PC-9 (cell line): Measurements from ENCODE around the gene FXYD7. TPM values are rescaled to one million over a fixed set of nuclear protein-coding genes. Genes with fewer than 3 reads are reported as not detected.

Experiments
- BruUV-seq: library from RNA; stranded (reverse); fragments of 400-500 nt; replicated peaks from 2 replicates; lab custom pipeline; 2021; lab: Mats Ljungman, UMichigan
- CTCF ChIA-PET: fragments of 300-600 bp; sonication (Branson Sonifier 250); formaldehyde crosslinking; loops from one replicate; lab custom pipeline; 2022; ENCODE audit warnings: antibody characterized with exemption; lab: Charles Lee
- POLR2A ChIA-PET: fragments of 300-600 bp; sonication (Branson Sonifier 250); formaldehyde crosslinking; loops from one replicate; lab custom pipeline; 2022; ENCODE audit warnings: antibody characterized with exemption; ENCODE audit not compliant: unreplicated experiment; lab: Charles Lee
- DNase-seq, 2 experiments: peaks; one replicate each; pipeline versions ENCODE4 v3.0.0 to v3.0.0-alpha.2; 2015 to 2022; ENCODE audit warnings: mixed read lengths in 1 of 2
- H2AFZ ChIP-seq: fragments of 200-600 bp; sonication (generic); 2 replicates; pipeline ENCODE4 v1.8.1; 2017; ENCODE audit warnings: antibody characterized with exemption
- H3F3A ChIP-seq: fragments of 200-600 bp; sonication (generic); 2 replicates; pipeline ENCODE4 v1.8.1; 2017; ENCODE audit warnings: antibody characterized with exemption, mild to moderate bottlenecking, low read depth; ENCODE audit not compliant: insufficient read depth
- H3K27ac ChIP-seq: fragments of 200-600 bp; sonication (generic); 2 replicates; pipeline ENCODE4 v1.6.1; 2016; ENCODE audit warnings: mixed run types
- H3K27me3 ChIP-seq: fragments of 200-600 bp; sonication (generic); 2 replicates; pipeline ENCODE4 v1.6.1; 2016; ENCODE audit warnings: low read depth, mixed run types; ENCODE audit not compliant: insufficient read depth
- H3K36me3 ChIP-seq: fragments of 200-600 bp; sonication (generic); 2 replicates; pipeline ENCODE4 v1.6.1; 2016; ENCODE audit warnings: low read depth, mixed run types
- H3K4me1 ChIP-seq: fragments of 200-600 bp; sonication (generic); replicated peaks from 2 replicates; pipeline ENCODE4 v1.6.1; 2016; ENCODE audit warnings: mixed run types; ENCODE audit not compliant: insufficient read depth
- H3K4me2 ChIP-seq: fragments of 200-600 bp; sonication (generic); 2 replicates; pipeline ENCODE4 v1.6.1; 2017; ENCODE audit warnings: mixed run types
- H3K4me3 ChIP-seq: fragments of 200-600 bp; sonication (generic); 2 replicates; pipeline ENCODE4 v1.6.1; 2016; ENCODE audit warnings: mixed run types
- H3K79me2 ChIP-seq: fragments of 200-600 bp; sonication (generic); 2 replicates; pipeline ENCODE4 v1.6.1; 2017; ENCODE audit warnings: low read depth, mixed run types
- H3K9me2 ChIP-seq: fragments of 200-600 bp; sonication (generic); 2 replicates; pipeline ENCODE4 v1.8.1; 2017; ENCODE audit warnings: mild to moderate bottlenecking; ENCODE audit not compliant: insufficient read depth
- H3K9me3 ChIP-seq: fragments of 200-600 bp; sonication (generic); 2 replicates; pipeline ENCODE4 v1.8.1; 2016; ENCODE audit warnings: low read depth; ENCODE audit not compliant: insufficient read depth
- H4K20me1 ChIP-seq: fragments of 200-600 bp; sonication (generic); 2 replicates; pipeline ENCODE4 v1.8.1; 2017; ENCODE audit not compliant: insufficient read depth
- EZH2 ChIP-seq: fragments of 200-600 bp; sonication (generic); IDR thresholded peaks from 2 replicates; pipeline ENCODE4 v1.8.0; 2017; ENCODE audit warnings: antibody characterized with exemption, low read depth
- intact Hi-C: fragments of 100-400 bp; cut with micrococcal nuclease; formaldehyde crosslinking; loops from one replicate; pipeline ENCODE4 v1.10.0; 2022; ENCODE audit not compliant: unreplicated experiment
- total RNA-seq: library from RNA; stranded (reverse); gene quantifications from 2 replicates; pipeline ENCODE4 v1.2.3, GENCODE V29; 2021
- TF ChIP-seq, protein P1 (sequence below): fragments of 200-600 bp; sonication (generic); conservative IDR thresholded peaks from 2 replicates; pipeline ENCODE4 v1.6.1; 2017; ENCODE audit warnings: mixed run types, antibody characterized with exemption, mild to moderate bottlenecking, moderate library complexity

Gene FXYD7
- total RNA-seq, 1 experiment from 2014 or later, result not detected

GRCh38 chr19:35104361-35104760, 38.7 kb upstream of the FXYD7 start:
- H2AFZ ChIP-seq, result no peak overlapping the region
- H3K4me2 ChIP-seq, result no peak overlapping the region
- H3K4me3 ChIP-seq, result no peak overlapping the region
- H3K4me1 ChIP-seq, result peaks cover 12% of the 10 kb centered on the region
- H3K27me3 ChIP-seq, result no peaks in the 10 kb centered on the region
- H3K36me3 ChIP-seq, result no peaks in the 10 kb centered on the region
- no TSS peak for BruUV-seq
- CTCF ChIA-PET, result no interaction called here
- no peak for TF ChIP-seq EZH2
- TF ChIP-seq, protein P1, sequence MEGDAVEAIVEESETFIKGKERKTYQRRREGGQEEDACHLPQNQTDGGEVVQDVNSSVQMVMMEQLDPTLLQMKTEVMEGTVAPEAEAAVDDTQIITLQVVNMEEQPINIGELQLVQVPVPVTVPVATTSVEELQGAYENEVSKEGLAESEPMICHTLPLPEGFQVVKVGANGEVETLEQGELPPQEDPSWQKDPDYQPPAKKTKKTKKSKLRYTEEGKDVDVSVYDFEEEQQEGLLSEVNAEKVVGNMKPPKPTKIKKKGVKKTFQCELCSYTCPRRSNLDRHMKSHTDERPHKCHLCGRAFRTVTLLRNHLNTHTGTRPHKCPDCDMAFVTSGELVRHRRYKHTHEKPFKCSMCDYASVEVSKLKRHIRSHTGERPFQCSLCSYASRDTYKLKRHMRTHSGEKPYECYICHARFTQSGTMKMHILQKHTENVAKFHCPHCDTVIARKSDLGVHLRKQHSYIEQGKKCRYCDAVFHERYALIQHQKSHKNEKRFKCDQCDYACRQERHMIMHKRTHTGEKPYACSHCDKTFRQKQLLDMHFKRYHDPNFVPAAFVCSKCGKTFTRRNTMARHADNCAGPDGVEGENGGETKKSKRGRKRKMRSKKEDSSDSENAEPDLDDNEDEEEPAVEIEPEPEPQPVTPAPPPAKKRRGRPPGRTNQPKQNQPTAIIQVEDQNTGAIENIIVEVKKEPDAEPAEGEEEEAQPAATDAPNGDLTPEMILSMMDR, result no peak
- H3F3A ChIP-seq, result peaks cover 19% of the 10 kb centered on the region; the same call in 1 of the 2 replicates
- H3K27ac ChIP-seq, result no peak overlapping the region
- no peaks in the 10 kb centered on the region for H4K20me1 ChIP-seq
- POLR2A ChIA-PET, result no interaction called here
- no peaks in the 10 kb centered on the region for H3K9me2 ChIP-seq
- intact Hi-C loops, result no loop called here
- H3K79me2 ChIP-seq, result no peaks in the 10 kb centered on the region
- no peak for DNase-seq
- no peaks in the 10 kb centered on the region for H3K9me3 ChIP-seq

- H3K79me2 ChIP-seq, result no peaks in the 10 kb centered on the region
- BruUV-seq, result no TSS peak
- H3K36me3 ChIP-seq, result no peaks in the 10 kb centered on the region
- no peak overlapping the region for H3K4me2 ChIP-seq
- no peak for TF ChIP-seq EZH2
- TF ChIP-seq, protein P1, result no peak
- H4K20me1 ChIP-seq, result no peaks in the 10 kb centered on the region
- intact Hi-C loops, result no loop called here
- ChIA-PET CTCF (no interaction called here), POLR2A (no interaction called here)
- H3F3A ChIP-seq, result peaks cover 23% of the 10 kb centered on the region; the same call in 1 of the 2 replicates
- no peaks in the 10 kb centered on the region for H3K9me3 ChIP-seq
- H3K27me3 ChIP-seq, result no peaks in the 10 kb centered on the region
- H3K4me1 ChIP-seq, result peaks cover 18% of the 10 kb centered on the region
- H2AFZ ChIP-seq, result no peak overlapping the region
- no peaks in the 10 kb centered on the region for H3K9me2 ChIP-seq
- no peak overlapping the region for H3K4me3 ChIP-seq
- no peak for DNase-seq
- H3K27ac ChIP-seq, result no peak overlapping the region
Measured at GRCh38 chr19:35105047-35105410, 38.0 kb upstream of the FXYD7 start.

- intact Hi-C loops, result no loop called here
- no peak overlapping the region for H3K4me2 ChIP-seq
- POLR2A ChIA-PET, result no interaction called here
Measured at GRCh38 chr19:35105411-35106290, 37.4 kb upstream of the FXYD7 start.

More at GRCh38 chr19:35105411-35106290, 37.4 kb upstream of the FXYD7 start:
- H3K4me1 ChIP-seq, result peaks cover 18% of the 10 kb centered on the region
- H3K4me3 ChIP-seq, result no peak overlapping the region
- H3K36me3 ChIP-seq, result no peaks in the 10 kb centered on the region
- no peak for TF ChIP-seq EZH2
- TF ChIP-seq, protein P1, result no peak
- BruUV-seq, result no TSS peak
- H3K27ac ChIP-seq, result no peak overlapping the region
- no peaks in the 10 kb centered on the region for H3K27me3 ChIP-seq
- H3F3A ChIP-seq, result peaks cover 23% of the 10 kb centered on the region
- H2AFZ ChIP-seq, result no peak overlapping the region
- no peaks in the 10 kb centered on the region for H3K9me3 ChIP-seq
- no peaks in the 10 kb centered on the region for H4K20me1 ChIP-seq
- DNase-seq, result no peak
- H3K9me2 ChIP-seq, result no peaks in the 10 kb centered on the region
- H3K79me2 ChIP-seq, result no peaks in the 10 kb centered on the region
- CTCF ChIA-PET, result no interaction called here
